AG04449 (cell line): ENCODE data around the gene SPOCK3.

Source experiments
- CTCF ChIA-PET: fragments of 350-600 bp; formaldehyde crosslinking; extraction: SDS; loops from one replicate; lab custom pipeline; 2021; ENCODE audit warnings: antibody characterized with exemption; lab: Yijun Ruan, JAX
- POLR2A ChIA-PET: fragments of 400-600, 350-600 bp; formaldehyde crosslinking; extraction: SDS; loops from one replicate; lab custom pipeline; 2020; ENCODE audit warnings: antibody characterized with exemption, inconsistent platforms; lab: Yijun Ruan, JAX
- DNase-seq: peaks from one replicate; pipeline ENCODE4 v3.0.0-alpha.2; 2010; ENCODE audit warnings: low read depth, low spot score
- H3K4me3 ChIP-seq: 2 replicates; pipeline ENCODE4 v1.5.1; 2011; ENCODE audit warnings: low read depth, mild to moderate bottlenecking, control low read depth, low read length
- TF ChIP-seq, protein P1 (sequence below): IDR thresholded peaks from one replicate; pipeline ENCODE4 v1.5.1; 2011; ENCODE audit warnings: mild to moderate bottlenecking, moderate library complexity, low read length, control low read depth, inconsistent platforms; ENCODE audit not compliant: insufficient read depth; ENCODE audit errors: missing control alignments

SPOCK3 gene

DNA sequence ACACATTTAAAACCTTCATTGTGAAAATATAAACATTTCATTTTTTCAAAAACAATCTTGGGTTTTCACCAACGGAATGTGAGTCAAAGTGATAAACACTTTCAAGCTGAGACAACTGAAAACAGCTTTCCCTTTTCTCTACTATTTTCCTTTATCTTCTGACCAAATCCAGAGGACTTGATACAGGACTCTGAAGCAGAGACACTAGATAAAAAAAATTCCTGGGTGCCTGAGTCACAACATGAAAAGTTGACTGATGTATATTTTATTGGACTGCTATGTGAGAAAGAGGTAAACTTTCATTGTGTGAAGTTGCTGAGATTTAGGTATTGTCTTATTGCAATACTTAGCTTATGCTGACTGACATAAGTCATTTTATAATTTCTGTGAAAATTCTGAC is 411.2 kb downstream of the SPOCK3 start:
- TF ChIP-seq, protein P1, sequence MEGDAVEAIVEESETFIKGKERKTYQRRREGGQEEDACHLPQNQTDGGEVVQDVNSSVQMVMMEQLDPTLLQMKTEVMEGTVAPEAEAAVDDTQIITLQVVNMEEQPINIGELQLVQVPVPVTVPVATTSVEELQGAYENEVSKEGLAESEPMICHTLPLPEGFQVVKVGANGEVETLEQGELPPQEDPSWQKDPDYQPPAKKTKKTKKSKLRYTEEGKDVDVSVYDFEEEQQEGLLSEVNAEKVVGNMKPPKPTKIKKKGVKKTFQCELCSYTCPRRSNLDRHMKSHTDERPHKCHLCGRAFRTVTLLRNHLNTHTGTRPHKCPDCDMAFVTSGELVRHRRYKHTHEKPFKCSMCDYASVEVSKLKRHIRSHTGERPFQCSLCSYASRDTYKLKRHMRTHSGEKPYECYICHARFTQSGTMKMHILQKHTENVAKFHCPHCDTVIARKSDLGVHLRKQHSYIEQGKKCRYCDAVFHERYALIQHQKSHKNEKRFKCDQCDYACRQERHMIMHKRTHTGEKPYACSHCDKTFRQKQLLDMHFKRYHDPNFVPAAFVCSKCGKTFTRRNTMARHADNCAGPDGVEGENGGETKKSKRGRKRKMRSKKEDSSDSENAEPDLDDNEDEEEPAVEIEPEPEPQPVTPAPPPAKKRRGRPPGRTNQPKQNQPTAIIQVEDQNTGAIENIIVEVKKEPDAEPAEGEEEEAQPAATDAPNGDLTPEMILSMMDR: no peak
- ChIA-PET CTCF (no interaction called here), POLR2A (no interaction called here)
- H3K4me3 ChIP-seq: no peak overlapping the region
- no peak for DNase-seq

DNA sequence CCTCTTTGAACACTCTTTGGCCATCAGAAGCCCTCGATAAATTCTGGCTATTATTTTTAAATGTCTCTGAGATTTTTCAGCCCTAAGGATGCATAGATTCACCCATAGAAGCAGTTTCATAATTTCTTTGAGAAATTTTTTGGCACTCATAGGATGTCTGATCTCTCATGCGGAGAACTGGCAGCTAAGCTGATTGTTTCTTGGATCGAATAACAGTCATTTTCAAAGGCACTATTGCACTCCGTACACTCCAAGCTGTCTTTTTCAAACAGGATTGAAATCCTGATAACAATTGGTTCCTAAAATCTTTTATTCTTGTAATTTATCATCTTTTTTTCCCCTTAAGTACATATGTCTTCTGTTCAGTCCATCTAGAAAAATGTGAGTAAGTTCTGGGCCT is 411.9 kb downstream of the SPOCK3 start:
- TF ChIP-seq, protein P1: no peak
- ChIA-PET POLR2A (no interaction called here), CTCF (no interaction called here)
- DNase-seq: no peak
- no peak overlapping the region for H3K4me3 ChIP-seq

DNA sequence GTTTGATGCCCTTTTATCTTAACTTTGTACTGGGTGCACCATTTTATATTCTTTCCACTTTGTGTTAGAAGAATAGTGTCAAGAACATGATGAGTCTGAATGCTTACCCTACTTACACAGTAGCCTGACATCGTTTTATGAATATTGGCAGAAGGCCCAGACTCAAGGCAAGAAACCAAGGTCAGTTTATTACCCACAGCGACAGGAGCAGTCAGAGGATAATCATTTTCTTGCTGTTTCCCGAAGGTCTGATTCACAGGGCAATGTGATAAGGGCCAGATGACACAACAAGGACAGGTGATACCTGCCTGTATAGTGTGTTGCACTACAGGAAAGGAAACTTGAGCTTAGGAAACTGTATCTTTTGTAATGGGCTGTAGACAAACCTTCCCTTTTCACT is 417.4 kb downstream of the SPOCK3 start:
- ChIA-PET POLR2A (no interaction called here), CTCF (no interaction called here)
- DNase-seq: no peak
- H3K4me3 ChIP-seq: no peak overlapping the region
- TF ChIP-seq, protein P1: no peak

DNA sequence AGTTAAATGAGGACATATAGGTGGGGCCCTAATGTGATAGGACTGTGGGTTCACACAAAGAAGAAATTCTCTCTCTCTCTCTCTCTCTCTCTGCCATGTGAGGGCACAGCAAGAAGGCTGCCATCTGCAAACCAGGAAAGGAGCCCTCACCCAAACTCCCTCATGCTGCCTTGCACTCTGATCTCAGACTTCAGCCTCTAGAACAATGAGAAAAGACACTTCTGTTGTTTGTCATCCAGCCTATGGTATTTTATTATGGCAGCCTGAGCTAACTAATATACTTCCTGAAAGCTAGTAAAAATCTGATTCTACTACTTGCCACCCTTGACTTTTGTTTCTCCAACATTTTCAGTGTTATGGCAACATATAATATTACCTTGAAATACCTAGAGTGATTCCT is 425.9 kb downstream of the SPOCK3 start:
- POLR2A ChIA-PET: no interaction called here
- CTCF ChIA-PET: no interaction called here
- TF ChIP-seq, protein P1: no peak
- no peak for DNase-seq
- no peak overlapping the region for H3K4me3 ChIP-seq

DNA sequence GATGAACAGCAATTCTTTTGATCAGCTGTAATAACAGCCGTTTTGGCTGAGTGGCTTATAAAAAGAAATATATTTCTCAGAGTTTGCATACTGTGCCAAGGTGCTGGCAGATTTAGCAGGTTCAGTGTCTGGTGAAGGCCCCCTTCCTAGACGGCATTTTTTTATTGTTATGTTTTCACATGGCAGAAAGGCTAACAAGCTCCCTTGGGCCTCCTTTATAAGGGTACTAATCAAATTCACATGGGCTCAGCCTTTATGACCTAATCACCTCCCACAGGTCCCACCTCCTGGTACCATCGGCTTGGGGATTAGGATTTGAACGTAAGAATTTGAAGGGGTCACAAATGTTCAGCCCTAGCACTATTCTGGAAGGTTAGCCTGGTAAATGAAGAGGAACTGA is 431.9 kb downstream of the SPOCK3 start:
- ChIA-PET POLR2A (no interaction called here), CTCF (no interaction called here)
- no peak for DNase-seq
- no peak overlapping the region for H3K4me3 ChIP-seq
- TF ChIP-seq, protein P1: no peak

DNA sequence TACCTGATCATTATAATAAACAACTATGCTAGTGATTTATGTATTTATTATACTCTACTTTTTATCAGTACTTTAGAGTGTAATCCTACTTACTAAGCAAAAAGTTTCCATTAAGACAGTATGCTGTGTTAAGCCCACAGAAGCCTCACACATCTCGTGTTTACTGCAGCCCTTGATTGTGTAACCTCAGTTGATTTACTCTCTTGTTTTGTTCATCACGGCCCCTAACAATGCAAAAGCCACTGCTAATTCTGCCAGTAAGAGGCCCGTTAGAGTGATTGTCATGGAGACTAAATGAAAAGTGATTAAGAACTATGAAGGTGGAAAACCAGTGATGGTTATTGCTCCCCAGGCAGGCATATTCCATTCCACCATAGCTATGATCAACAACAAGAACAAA is 436.2 kb downstream of the SPOCK3 start:
- no peak overlapping the region for H3K4me3 ChIP-seq
- TF ChIP-seq, protein P1: no peak
- DNase-seq: no peak
- CTCF ChIA-PET: no interaction called here
- POLR2A ChIA-PET: no interaction called here
